SK-N-SH treated with all-trans-retinoic acid at 6 μM for 48 hours (cell line): Measurements from ENCODE around the gene ESYT2.

Source experiments
- CREB5 ChIP-seq: fragments of 250-450 bp; sonication (Bioruptor Pico); IDR thresholded peaks from 2 replicates; pipeline ENCODE4 v1.5.1; 2020; ENCODE audit warnings: low read depth, mild to moderate bottlenecking, moderate library complexity
- GLIS3 ChIP-seq: fragments of 250-450 bp; sonication (Bioruptor Pico); IDR thresholded peaks from 2 replicates; pipeline ENCODE4 v1.5.0; 2020; ENCODE audit warnings: mild to moderate bottlenecking, moderate library complexity
- ISL1 ChIP-seq: fragments of 250-450 bp; sonication (Bioruptor Pico); IDR thresholded peaks from 2 replicates; pipeline ENCODE4 v2.1.2; 2022; ENCODE audit warnings: mild to moderate bottlenecking, moderate library complexity
- OSR1 ChIP-seq: fragments of 250-450 bp; sonication (Bioruptor Pico); IDR thresholded peaks from 2 replicates; pipeline ENCODE4 v1.8.0; 2022; ENCODE audit warnings: moderate library complexity, mild to moderate bottlenecking, inconsistent platforms
- PPARA ChIP-seq: fragments of 250-450 bp; sonication (Bioruptor Pico); IDR thresholded peaks from 2 replicates; pipeline ENCODE4 v1.5.0; 2020; ENCODE audit warnings: mild to moderate bottlenecking, borderline replicate concordance
- RARB ChIP-seq: fragments of 250-450 bp; sonication (Bioruptor Pico); IDR thresholded peaks from 2 replicates; pipeline ENCODE4 v1.8.0; 2021; ENCODE audit warnings: mild to moderate bottlenecking, moderate library complexity
- TSHZ2 ChIP-seq: fragments of 250-450 bp; sonication (Bioruptor Pico); IDR thresholded peaks from 2 replicates; pipeline ENCODE4 v1.5.0; 2020; ENCODE audit warnings: mild to moderate bottlenecking, moderate library complexity
- ZFP3 ChIP-seq: fragments of 250-450 bp; sonication (Bioruptor Pico); IDR thresholded peaks from 2 replicates; pipeline ENCODE4 v1.5.0; 2020; ENCODE audit warnings: mild to moderate bottlenecking, moderate library complexity
- ZFP30 ChIP-seq: fragments of 450-650 bp; formaldehyde crosslinking; IDR thresholded peaks from 2 replicates; pipeline ENCODE4 v1.5.0; 2022; ENCODE audit warnings: mild to moderate bottlenecking, moderate library complexity
- ZNF565 ChIP-seq: fragments of 450-650 bp; formaldehyde crosslinking; conservative IDR thresholded peaks from 2 replicates; pipeline ENCODE4 v1.5.0; 2020; ENCODE audit warnings: low read depth, mild to moderate bottlenecking, moderate library complexity
- ZNF8 ChIP-seq: fragments of 450-650 bp; formaldehyde crosslinking; IDR thresholded peaks from 2 replicates; pipeline ENCODE4 v1.5.0; 2020; ENCODE audit warnings: mild to moderate bottlenecking, moderate library complexity

- TF ChIP-seq PPARA (CRISPR knock-in tag) (no peak), CREB5 (no peak), ZFP3 (CRISPR knock-in tag) (no peak), TSHZ2 (no peak), ZNF8 (CRISPR knock-in tag) (no peak), ISL1 (CRISPR knock-in tag) (no peak), RARB (CRISPR knock-in tag) (no peak), OSR1 (CRISPR knock-in tag) (no peak), GLIS3 (CRISPR knock-in tag) (no peak), ZNF565 (CRISPR knock-in tag) (no peak), ZFP30 (CRISPR knock-in tag) (no peak)
These were observed 39.6 kb upstream of the ESYT2 start for GRCh38 chr7:158868764-158869410.
